CD4-positive, alpha-beta T cell (primary cell): ENCODE results near the gene GFRAL. TPM values are rescaled to one million over a fixed set of nuclear protein-coding genes. Genes with fewer than 3 reads are reported as not detected.

Experiments used
- ATAC-seq: fragments of 200-7000 bp; cut with Tn5 transposase; one replicate; pipeline ENCODE4 v1.10.0; 2022; ENCODE audit warnings: mild to moderate bottlenecking; ENCODE audit not compliant: poor library complexity
- CTCF ChIA-PET: fragments of 350-600 bp; sonication (Branson Sonifier 250); formaldehyde crosslinking; loops from one replicate; lab custom pipeline; 2021; ENCODE audit warnings: antibody characterized with exemption, inconsistent platforms; lab: Charles Lee
- POLR2A ChIA-PET: fragments of 350-600 bp; sonication (Branson Sonifier 250); formaldehyde crosslinking; loops from one replicate; lab custom pipeline; 2021; ENCODE audit warnings: antibody characterized with exemption, inconsistent platforms; lab: Charles Lee
- DNase-seq, 14 experiments: peaks; one replicate each; pipeline ENCODE4 v3.0.0-alpha.2; 2013 to 2020; ENCODE audit warnings: mixed read lengths in 2 of 14
- H3K27ac ChIP-seq, 2 donors: one replicate each; pipeline versions ENCODE4 v1.5.1 to v1.7.0; 2013; ENCODE audit warnings: low read length in 2 of 2, low read depth in 1 of 2, mild to moderate bottlenecking in 1 of 2
- H3K27me3 ChIP-seq, 2 experiments: 1 replicate in 1 of 2; 2 replicates in 1 of 2; pipeline versions ENCODE4 v1.6.1 to v1.7.0; 2013; ENCODE audit warnings: low read length in 2 of 2, control low read depth in 1 of 2, mild to moderate bottlenecking in 1 of 2, moderate library complexity in 1 of 2; ENCODE audit not compliant: insufficient read depth in 2 of 2, control insufficient read depth in 1 of 2
- H3K36me3 ChIP-seq: one replicate; pipeline ENCODE4 v1.6.1; 2013; ENCODE audit warnings: low read length, control low read depth; ENCODE audit not compliant: insufficient read depth
- H3K4me1 ChIP-seq: one replicate; pipeline ENCODE4 v1.6.1; 2013; ENCODE audit warnings: low read length, control low read depth; ENCODE audit not compliant: insufficient read depth
- H3K4me3 ChIP-seq: one replicate; pipeline ENCODE4 v1.5.1; 2013; ENCODE audit warnings: mild to moderate bottlenecking, low read length, moderate library complexity
- H3K9me3 ChIP-seq, 2 experiments: 1 replicate in 1 of 2; 2 replicates in 1 of 2; pipeline versions ENCODE4 v1.6.1 to v1.7.0; 2013; ENCODE audit warnings: low read length in 2 of 2, mild to moderate bottlenecking in 2 of 2, control low read depth in 1 of 2, moderate library complexity in 1 of 2; ENCODE audit not compliant: control insufficient read depth in 1 of 2, insufficient read depth in 1 of 2
- H3K27ac Mint-ChIP-seq: one replicate; pipeline ENCODE4 v1.8.0; 2020; ENCODE audit warnings: mixed read lengths
- H3K27me3 Mint-ChIP-seq: one replicate; pipeline ENCODE4 v1.8.0; 2021; ENCODE audit warnings: mixed read lengths
- H3K36me3 Mint-ChIP-seq: one replicate; pipeline ENCODE4 v1.8.0; 2021; ENCODE audit warnings: low read depth, mixed read lengths
- H3K4me1 Mint-ChIP-seq: one replicate; pipeline ENCODE4 v1.8.0; 2021; ENCODE audit warnings: low read depth, mixed read lengths
- H3K4me3 Mint-ChIP-seq: one replicate; pipeline ENCODE4 v1.8.0; 2020; ENCODE audit warnings: mild to moderate bottlenecking, mixed read lengths
- H3K9me3 Mint-ChIP-seq: one replicate; pipeline ENCODE4 v1.8.0; 2020; ENCODE audit warnings: mixed read lengths
- intact Hi-C, 2 experiments: fragments of 100-400 bp; cut with DNase I in 1 of 2; cut with micrococcal nuclease in 1 of 2; formaldehyde crosslinking; loops; one replicate each; pipeline versions ENCODE4 v1.15.1 to v1.9.0; 2023 to 2025; cut with DNase I, micrococcal nuclease
- total RNA-seq, 174 experiments: library from RNA in 2 of 174; stranded (reverse) in 2 of 174; gene quantifications; one replicate each; pipeline ENCODE4 v1.2.3 and lab custom pipeline; 2021 to 2026
- TF ChIP-seq, protein P1 (sequence below): fragments of 200-600 bp; IDR thresholded peaks from one replicate; pipeline ENCODE4 v1.8.0; 2022; ENCODE audit warnings: antibody characterized with exemption, mild to moderate bottlenecking

Gene GFRAL
- total RNA-seq, 2 experiments from 2014 or later = not detected

DNA sequence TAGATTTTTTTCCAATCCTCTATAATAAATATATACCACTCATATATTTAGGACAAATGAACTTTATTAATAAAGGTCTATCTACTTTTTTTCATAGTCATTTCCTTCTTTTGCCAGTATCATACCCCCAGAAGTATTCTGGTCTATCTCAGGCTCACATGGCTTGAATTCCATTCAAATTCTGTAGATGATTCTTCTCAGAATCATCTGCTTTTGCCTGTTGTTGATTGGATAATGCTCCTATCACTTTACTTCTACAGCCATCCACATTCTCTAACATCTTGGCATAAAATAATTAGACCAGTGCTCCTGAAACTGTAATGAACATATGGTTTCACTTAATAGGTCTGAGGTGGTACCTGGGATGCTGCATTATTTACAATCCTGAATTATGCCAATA lies 121.2 kb downstream of the GFRAL start:
- Mint-ChIP-seq H3K9me3 (peaks cover 5% of the 10 kb centered on the region), H3K27ac (no peak overlapping the region), H3K36me3 (no peaks in the 10 kb centered on the region), H3K4me3 (no peak overlapping the region), H3K27me3 (no peaks in the 10 kb centered on the region), H3K4me1 (no peaks in the 10 kb centered on the region)
- Histone ChIP-seq H3K9me3 (peaks cover 0 to 5% of the 10 kb centered on the region in 2 experiments), H3K27me3 (no peaks in the 10 kb centered on the region), H3K27ac (no peak overlapping the region), H3K4me3 (no peak overlapping the region), H3K36me3 (no peaks in the 10 kb centered on the region), H3K4me1 (no peaks in the 10 kb centered on the region)
- TF ChIP-seq, protein P1, sequence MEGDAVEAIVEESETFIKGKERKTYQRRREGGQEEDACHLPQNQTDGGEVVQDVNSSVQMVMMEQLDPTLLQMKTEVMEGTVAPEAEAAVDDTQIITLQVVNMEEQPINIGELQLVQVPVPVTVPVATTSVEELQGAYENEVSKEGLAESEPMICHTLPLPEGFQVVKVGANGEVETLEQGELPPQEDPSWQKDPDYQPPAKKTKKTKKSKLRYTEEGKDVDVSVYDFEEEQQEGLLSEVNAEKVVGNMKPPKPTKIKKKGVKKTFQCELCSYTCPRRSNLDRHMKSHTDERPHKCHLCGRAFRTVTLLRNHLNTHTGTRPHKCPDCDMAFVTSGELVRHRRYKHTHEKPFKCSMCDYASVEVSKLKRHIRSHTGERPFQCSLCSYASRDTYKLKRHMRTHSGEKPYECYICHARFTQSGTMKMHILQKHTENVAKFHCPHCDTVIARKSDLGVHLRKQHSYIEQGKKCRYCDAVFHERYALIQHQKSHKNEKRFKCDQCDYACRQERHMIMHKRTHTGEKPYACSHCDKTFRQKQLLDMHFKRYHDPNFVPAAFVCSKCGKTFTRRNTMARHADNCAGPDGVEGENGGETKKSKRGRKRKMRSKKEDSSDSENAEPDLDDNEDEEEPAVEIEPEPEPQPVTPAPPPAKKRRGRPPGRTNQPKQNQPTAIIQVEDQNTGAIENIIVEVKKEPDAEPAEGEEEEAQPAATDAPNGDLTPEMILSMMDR = no peak
- intact Hi-C loops = no loop called here
- ATAC-seq (no peak), DNase-seq (no peak)
- POLR2A ChIA-PET = no interaction called here
- CTCF ChIA-PET = no interaction called here

DNA sequence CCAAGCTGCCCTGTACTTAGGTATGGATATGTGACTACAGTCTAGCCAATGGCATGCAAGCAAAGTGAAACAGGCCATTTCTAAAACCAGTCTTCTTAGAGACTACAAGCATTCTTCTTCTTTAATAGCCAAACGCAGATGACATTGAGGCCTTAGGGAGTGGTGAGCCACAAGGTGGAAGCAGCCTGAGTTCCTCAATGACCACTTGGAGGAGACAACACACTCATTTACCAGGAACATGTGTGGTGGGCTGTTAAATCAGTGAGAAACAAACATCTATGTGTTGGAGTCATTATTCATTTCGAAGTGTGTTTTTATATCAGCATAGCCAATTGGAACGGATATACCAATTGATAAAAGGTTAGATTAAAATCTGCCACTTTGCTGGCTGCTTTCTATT lies 122.0 kb downstream of the GFRAL start:
- Histone ChIP-seq H3K4me3 (no peak overlapping the region), H3K9me3 (peaks cover 0 to 5% of the 10 kb centered on the region in 2 experiments), H3K27me3 (no peaks in the 10 kb centered on the region), H3K36me3 (no peaks in the 10 kb centered on the region), H3K4me1 (no peaks in the 10 kb centered on the region), H3K27ac (no peak overlapping the region)
- Mint-ChIP-seq H3K27ac (no peak overlapping the region), H3K4me3 (no peak overlapping the region), H3K36me3 (no peaks in the 10 kb centered on the region), H3K9me3 (peaks cover 5% of the 10 kb centered on the region), H3K27me3 (no peaks in the 10 kb centered on the region), H3K4me1 (no peaks in the 10 kb centered on the region)
- intact Hi-C loops = no loop called here
- ATAC-seq = no peak
- DNase-seq = no peak
- TF ChIP-seq, protein P1 = no peak
- CTCF ChIA-PET = no interaction called here
- POLR2A ChIA-PET = no interaction called here

DNA sequence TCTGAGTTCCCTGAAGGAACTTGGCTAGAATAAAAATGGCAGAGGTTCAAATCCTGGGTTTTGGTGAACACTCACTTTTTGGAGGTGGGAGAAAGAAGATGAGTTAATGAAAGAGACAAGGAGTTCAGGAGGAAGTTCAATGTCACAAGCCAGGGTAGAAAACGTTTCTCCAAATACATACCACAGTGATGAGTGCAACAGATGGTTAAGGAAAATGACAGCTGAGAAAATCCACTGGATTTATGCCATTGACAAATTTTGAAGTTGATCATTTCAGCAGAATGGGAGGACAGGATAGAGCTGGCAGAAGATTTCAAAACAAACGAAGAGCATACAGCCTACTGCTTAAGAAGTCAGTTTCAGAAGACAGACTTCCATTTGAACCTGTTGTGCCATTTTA lies 122.7 kb downstream of the GFRAL start:
- H3K4me1 Mint-ChIP-seq = no peaks in the 10 kb centered on the region
- H3K4me3 Mint-ChIP-seq = no peak overlapping the region
- POLR2A ChIA-PET = no interaction called here
- DNase-seq = no peak
- Histone ChIP-seq H3K4me1 (no peaks in the 10 kb centered on the region), H3K27me3 (no peaks in the 10 kb centered on the region), H3K27ac (no peak overlapping the region), H3K4me3 (no peak overlapping the region), H3K36me3 (no peaks in the 10 kb centered on the region), H3K9me3 (peaks cover 0 to 5% of the 10 kb centered on the region in 2 experiments)
- intact Hi-C loops = no loop called here
- no peaks in the 10 kb centered on the region for H3K27me3 Mint-ChIP-seq
- ATAC-seq = no peak
- H3K27ac Mint-ChIP-seq = no peak overlapping the region
- TF ChIP-seq, protein P1 = no peak
- no peaks in the 10 kb centered on the region for H3K36me3 Mint-ChIP-seq
- CTCF ChIA-PET = no interaction called here
- H3K9me3 Mint-ChIP-seq = peaks cover 5% of the 10 kb centered on the region

Other genes with a start within 250 kb of the GFRAL start
- not detected for gene HCRTR2, start 153.0 kb upstream of the GFRAL start, total RNA-seq